Stimulated activated CD8-positive, alpha-beta memory T cell treated with anti-CD3 and anti-CD28 coated beads, Interleukin-12 subunit alpha, Interleukin-12 subunit beta, amount 100 ng/mL, for 4 hours (primary cell): ENCODE measurements around the gene NRXN3.

Experiments used
- DNase-seq: peaks from one replicate; pipeline ENCODE4 v3.0.0-alpha.2; 2020; ENCODE audit warnings: low read depth

The NRXN3 gene

GRCh38 chr14:79698298-79698711 is 1528.1 kb downstream of the NRXN3 start:
- DNase-seq: no peak

GRCh38 chr14:79699206-79699605 is 1529.0 kb downstream of the NRXN3 start:
- no peak for DNase-seq

GRCh38 chr14:79701371-79701770 is 1531.2 kb downstream of the NRXN3 start:
- no peak for DNase-seq

GRCh38 chr14:79702197-79702596 is 1532.0 kb downstream of the NRXN3 start:
- DNase-seq: no peak

GRCh38 chr14:79703209-79703608 is 1533.0 kb downstream of the NRXN3 start:
- no peak for DNase-seq

- DNase-seq: no peak
Observed at GRCh38 chr14:79704041-79704807, 1534.1 kb downstream of the NRXN3 start.

- no peak for DNase-seq
Observed at GRCh38 chr14:79705126-79705894, 1535.1 kb downstream of the NRXN3 start.

GRCh38 chr14:79706382-79706781 is 1536.2 kb downstream of the NRXN3 start:
- DNase-seq: no peak

- no peak for DNase-seq
Observed at GRCh38 chr14:79708426-79709388, 1538.5 kb downstream of the NRXN3 start.

- DNase-seq: no peak
Observed at GRCh38 chr14:79709573-79709972, 1539.4 kb downstream of the NRXN3 start.

- no peak for DNase-seq
Observed at GRCh38 chr14:79712302-79712950, 1542.3 kb downstream of the NRXN3 start.

- DNase-seq: no peak
Observed at GRCh38 chr14:79721399-79722084, 1551.4 kb downstream of the NRXN3 start.

- DNase-seq: no peak
Observed at GRCh38 chr14:79724934-79725717, 1555.0 kb downstream of the NRXN3 start.

- no peak for DNase-seq
Observed at GRCh38 chr14:79727900-79728299, 1557.7 kb downstream of the NRXN3 start.

- DNase-seq: no peak
Observed at GRCh38 chr14:79728331-79728730, 1558.2 kb downstream of the NRXN3 start.

- DNase-seq: no peak
Observed at GRCh38 chr14:79729731-79730130, 1559.6 kb downstream of the NRXN3 start.

- DNase-seq: no peak
Observed at GRCh38 chr14:79730196-79730595, 1560.0 kb downstream of the NRXN3 start.

GRCh38 chr14:79730953-79731352 is 1560.8 kb downstream of the NRXN3 start:
- no peak for DNase-seq

GRCh38 chr14:79732911-79733655 is 1562.9 kb downstream of the NRXN3 start:
- no peak for DNase-seq

- no peak for DNase-seq
Observed at GRCh38 chr14:79734151-79734550, 1564.0 kb downstream of the NRXN3 start.
